Brain microvascular endothelial cell (primary cell): ENCODE measurements around the gene FARS2.
"Not testable (repeated sequence)": the region's sequence is repeated elsewhere in the genome, so short reads cannot be mapped to it uniquely, and the experiment has no call there.

Source experiments
- DNase-seq: peaks from one replicate; pipeline ENCODE4 v3.0.0-alpha.2; 2020
- H3K27ac ChIP-seq: fragments of 250-450 bp; sonication (Bioruptor Pico); 2 replicates; pipeline ENCODE4 v1.5.1; 2020; ENCODE audit warnings: mild to moderate bottlenecking, moderate library complexity
- H3K27me3 ChIP-seq: fragments of 250-450 bp; sonication (Bioruptor Pico); replicated peaks from 2 replicates; pipeline ENCODE4 v1.5.1; 2020; ENCODE audit warnings: mild to moderate bottlenecking
- H3K36me3 ChIP-seq: fragments of 250-450 bp; sonication (Bioruptor Pico); replicated peaks from 2 replicates; pipeline ENCODE4 v1.5.1; 2020; ENCODE audit warnings: mild to moderate bottlenecking
- H3K4me3 ChIP-seq: 2 replicates; pipeline ENCODE4 v1.5.1; 2011; ENCODE audit warnings: low read depth, mild to moderate bottlenecking, control low read depth, low read length, moderate library complexity
- in situ Hi-C: cut with HindIII; loops from 2 replicates; pipeline ENCODE4 v1.10.0; 2017; ENCODE audit warnings: low sequenced_read_pairs, low pct_ligation_motif_present
- TF ChIP-seq, protein P1 (sequence below): IDR thresholded peaks from 2 replicates; pipeline ENCODE4 v1.5.1; 2011; ENCODE audit warnings: low read depth, mild to moderate bottlenecking, moderate library complexity, low read length, control low read depth, inconsistent platforms; ENCODE audit errors: missing control alignments

FARS2 gene

DNA sequence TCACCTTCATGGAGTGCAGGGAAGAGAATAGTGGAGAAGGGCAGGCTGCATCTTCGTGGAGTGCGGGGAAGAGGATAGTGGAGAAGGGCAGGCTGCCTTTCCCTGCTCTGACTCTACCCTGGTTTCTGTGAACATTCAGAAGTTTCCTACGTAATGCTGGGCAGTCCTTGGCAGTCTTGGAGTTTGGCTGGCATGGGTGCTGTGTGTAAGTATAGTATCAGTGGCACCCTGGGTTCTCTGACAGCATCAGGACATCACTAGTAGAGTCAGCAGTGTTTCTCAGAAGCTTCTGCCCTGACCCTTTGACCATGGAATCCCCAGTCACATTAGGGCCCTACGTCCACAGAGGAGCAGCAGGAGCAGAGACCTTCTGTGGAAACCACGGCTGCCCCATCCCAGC, 392.5 kb downstream of the FARS2 start:
- Histone ChIP-seq H3K27me3 (no peaks in the 10 kb centered on the region), H3K4me3 (no peak overlapping the region), H3K36me3 (no peaks in the 10 kb centered on the region), H3K27ac (no peak overlapping the region)
- in situ Hi-C loops = no loop called here
- TF ChIP-seq, protein P1, sequence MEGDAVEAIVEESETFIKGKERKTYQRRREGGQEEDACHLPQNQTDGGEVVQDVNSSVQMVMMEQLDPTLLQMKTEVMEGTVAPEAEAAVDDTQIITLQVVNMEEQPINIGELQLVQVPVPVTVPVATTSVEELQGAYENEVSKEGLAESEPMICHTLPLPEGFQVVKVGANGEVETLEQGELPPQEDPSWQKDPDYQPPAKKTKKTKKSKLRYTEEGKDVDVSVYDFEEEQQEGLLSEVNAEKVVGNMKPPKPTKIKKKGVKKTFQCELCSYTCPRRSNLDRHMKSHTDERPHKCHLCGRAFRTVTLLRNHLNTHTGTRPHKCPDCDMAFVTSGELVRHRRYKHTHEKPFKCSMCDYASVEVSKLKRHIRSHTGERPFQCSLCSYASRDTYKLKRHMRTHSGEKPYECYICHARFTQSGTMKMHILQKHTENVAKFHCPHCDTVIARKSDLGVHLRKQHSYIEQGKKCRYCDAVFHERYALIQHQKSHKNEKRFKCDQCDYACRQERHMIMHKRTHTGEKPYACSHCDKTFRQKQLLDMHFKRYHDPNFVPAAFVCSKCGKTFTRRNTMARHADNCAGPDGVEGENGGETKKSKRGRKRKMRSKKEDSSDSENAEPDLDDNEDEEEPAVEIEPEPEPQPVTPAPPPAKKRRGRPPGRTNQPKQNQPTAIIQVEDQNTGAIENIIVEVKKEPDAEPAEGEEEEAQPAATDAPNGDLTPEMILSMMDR = no peak
- no peak for DNase-seq

DNA sequence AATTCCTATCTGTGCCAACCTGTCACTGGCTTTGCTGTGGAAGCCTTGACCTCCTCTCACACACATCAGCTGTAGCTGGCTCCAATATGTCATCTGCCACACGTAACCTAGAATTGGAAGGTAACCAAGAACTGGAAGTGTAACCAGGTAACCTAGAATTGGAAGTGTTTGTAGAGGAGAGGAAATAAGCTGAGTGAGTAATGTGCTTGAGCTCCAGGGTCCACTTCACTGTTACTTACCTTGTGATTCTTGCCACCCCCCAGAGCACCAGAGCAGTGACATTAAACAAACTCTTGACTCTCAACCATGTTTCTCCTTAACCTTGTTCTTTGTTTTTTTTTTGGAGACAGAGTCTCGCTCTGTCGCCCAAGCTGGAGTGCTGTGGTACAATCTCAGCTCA, 394.9 kb downstream of the FARS2 start:
- no peak for DNase-seq
- no peaks in the 10 kb centered on the region for H3K27me3 ChIP-seq
- no peak overlapping the region for H3K4me3 ChIP-seq
- TF ChIP-seq, protein P1 = no peak
- in situ Hi-C loops = no loop called here
- no peaks in the 10 kb centered on the region for H3K36me3 ChIP-seq
- no peak overlapping the region for H3K27ac ChIP-seq

DNA sequence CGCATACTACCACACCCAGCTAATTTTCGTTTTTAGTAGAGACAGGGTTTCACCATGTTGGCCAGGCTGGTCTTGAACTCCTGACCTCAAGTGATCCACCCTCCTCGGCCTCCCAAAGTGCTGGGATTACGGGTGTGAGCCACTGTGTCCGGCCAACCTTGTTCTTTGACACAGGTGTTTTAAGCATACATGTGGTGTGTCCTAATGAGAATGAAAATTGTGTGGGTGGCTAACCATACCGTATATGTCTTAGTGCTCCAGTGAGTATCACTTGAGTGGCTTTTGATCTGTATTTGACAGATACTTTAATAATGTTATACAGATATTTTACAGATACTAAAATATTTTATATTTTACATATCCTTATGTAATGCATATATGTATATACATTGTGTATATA, 395.4 kb downstream of the FARS2 start:
- H3K27ac ChIP-seq, in situ Hi-C loops, H3K27me3 ChIP-seq: not testable (repeated sequence)

DNA sequence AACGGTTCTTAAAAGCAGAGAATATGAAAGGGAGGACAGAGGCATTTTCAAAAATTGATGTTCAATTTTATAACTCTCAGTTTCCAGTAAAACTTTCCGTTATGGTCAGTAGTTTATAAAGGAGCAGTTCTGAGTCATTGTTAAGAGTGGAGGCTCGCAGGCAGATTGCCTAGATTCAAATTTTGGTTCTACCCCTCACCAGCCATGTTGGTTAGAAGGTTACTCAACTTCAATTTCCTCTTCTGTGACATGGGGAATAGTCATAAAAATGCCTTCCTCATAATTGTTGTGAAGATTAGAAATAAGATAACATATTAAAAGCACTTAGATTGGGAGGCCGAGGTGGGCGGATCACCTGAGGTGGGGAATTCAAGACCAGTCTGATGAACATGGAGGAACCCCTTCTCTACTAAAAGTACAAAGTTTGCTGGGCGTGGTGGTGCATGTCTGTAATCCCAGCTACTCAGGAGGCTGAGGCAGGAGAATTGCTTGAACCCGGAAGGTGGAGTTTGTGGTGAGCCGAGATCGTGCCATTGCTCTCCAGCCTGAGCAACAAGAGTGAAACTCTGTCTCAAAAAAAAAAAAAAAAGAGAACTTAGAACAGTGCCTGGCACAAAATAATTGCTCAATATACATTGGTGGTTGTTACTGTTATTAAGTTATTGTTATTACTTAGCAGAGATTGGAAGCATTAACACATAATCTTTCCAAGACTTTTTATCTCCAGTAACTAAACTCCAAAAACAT, 396.5 kb downstream of the FARS2 start:
- TF ChIP-seq, protein P1 = no peak
- Histone ChIP-seq H3K27me3 (no peaks in the 10 kb centered on the region), H3K4me3 (no peak overlapping the region), H3K36me3 (no peaks in the 10 kb centered on the region), H3K27ac (no peak overlapping the region)
- no peak for DNase-seq
- in situ Hi-C loops = no loop called here

More for the DNA sequence above, 395.4 kb downstream of the FARS2 start:
- not testable (repeated sequence) for DNase-seq, H3K4me3 ChIP-seq, H3K36me3 ChIP-seq

DNA sequence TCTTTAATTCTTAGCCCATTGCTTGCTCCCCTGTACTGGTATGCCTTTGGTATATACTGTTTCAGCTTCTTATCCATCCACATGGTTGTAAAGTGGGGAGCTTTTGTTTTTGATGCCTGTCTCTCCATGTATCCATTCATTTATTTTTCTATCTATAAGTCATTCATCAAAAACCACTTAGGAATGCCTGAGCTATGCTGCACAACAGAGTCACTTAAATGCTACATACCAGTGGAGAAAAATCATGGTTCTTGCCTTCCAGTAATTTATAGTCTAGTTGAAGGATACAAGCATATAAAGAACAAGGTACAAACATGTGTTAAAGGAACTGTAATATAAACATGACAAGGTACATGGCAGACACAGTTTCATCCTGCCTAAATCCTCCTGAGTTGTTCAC, 398.2 kb downstream of the FARS2 start:
- in situ Hi-C loops = no loop called here
- TF ChIP-seq, protein P1 = no peak

DNA sequence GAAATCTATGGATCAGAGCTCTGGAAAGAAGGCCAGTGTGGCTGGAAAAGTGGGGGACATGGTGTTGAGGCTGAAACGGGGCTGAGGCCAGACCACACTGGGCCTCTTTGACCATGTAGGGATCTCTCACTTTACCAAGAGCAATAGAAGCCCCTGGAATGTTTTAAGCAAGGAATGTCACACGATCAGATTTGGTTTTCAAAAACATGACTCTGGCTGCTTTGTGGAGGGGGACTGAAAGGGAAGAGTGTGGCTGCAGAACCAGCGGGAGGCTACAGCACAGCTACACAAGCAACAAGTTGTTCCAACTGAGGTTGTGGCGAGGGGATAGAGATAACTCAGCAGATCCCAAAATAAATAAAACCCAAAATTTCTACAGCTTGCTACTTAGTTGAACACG, 399.5 kb downstream of the FARS2 start:
- TF ChIP-seq, protein P1 = no peak
- no peaks in the 10 kb centered on the region for H3K36me3 ChIP-seq
- H3K27ac ChIP-seq = no peak overlapping the region
- in situ Hi-C loops = no loop called here
- H3K4me3 ChIP-seq = no peak overlapping the region
- no peaks in the 10 kb centered on the region for H3K27me3 ChIP-seq
- DNase-seq = no peak

More for the DNA sequence above, 398.2 kb downstream of the FARS2 start:
- no peak overlapping the region for H3K4me3 ChIP-seq
- no peak overlapping the region for H3K27ac ChIP-seq
- DNase-seq = no peak
- H3K27me3 ChIP-seq = no peaks in the 10 kb centered on the region
- no peaks in the 10 kb centered on the region for H3K36me3 ChIP-seq
